KMS-11 (cell line): ENCODE measurements around the gene CD28.

Experiments used
- H2AFZ ChIP-seq: fragments of 200-600 bp; sonication (generic); 2 replicates; pipeline ENCODE4 v1.6.1; 2016; ENCODE audit warnings: antibody characterized with exemption, mixed run types, low read depth
- H3K27ac ChIP-seq: fragments of 200-600 bp; sonication (generic); 2 replicates; pipeline ENCODE4 v1.6.1; 2016; ENCODE audit warnings: mild to moderate bottlenecking, mixed run types
- H3K27me3 ChIP-seq: fragments of 200-600 bp; sonication (generic); 2 replicates; pipeline ENCODE4 v1.6.1; 2017; ENCODE audit warnings: mild to moderate bottlenecking, low read depth, mixed run types, moderate library complexity; ENCODE audit not compliant: insufficient read depth
- H3K36me3 ChIP-seq: fragments of 200-600 bp; sonication (generic); 2 replicates; pipeline ENCODE4 v1.6.1; 2017; ENCODE audit warnings: mild to moderate bottlenecking, mixed run types; ENCODE audit not compliant: insufficient read depth
- H3K4me1 ChIP-seq: fragments of 200-600 bp; sonication (generic); 2 replicates; pipeline ENCODE4 v1.6.1; 2016; ENCODE audit warnings: mild to moderate bottlenecking, low read depth, mixed run types; ENCODE audit not compliant: poor library complexity, severe bottlenecking
- H3K4me2 ChIP-seq: fragments of 200-600 bp; sonication (generic); 2 replicates; pipeline ENCODE4 v1.7.0; 2016; ENCODE audit warnings: mild to moderate bottlenecking, mixed run types
- H3K4me3 ChIP-seq: fragments of 200-600 bp; sonication (generic); IDR thresholded peaks from 2 replicates; pipeline ENCODE4 v1.6.1; 2017; ENCODE audit warnings: low read depth, low read length, mixed read lengths; ENCODE audit not compliant: insufficient read depth
- H3K79me2 ChIP-seq: fragments of 200-600 bp; sonication (generic); 2 replicates; pipeline ENCODE4 v1.6.1; 2016; ENCODE audit warnings: low read depth, mixed run types; ENCODE audit not compliant: insufficient read depth
- H3K9ac ChIP-seq: fragments of 200-600 bp; sonication (generic); 2 replicates; pipeline ENCODE4 v1.6.1; 2016; ENCODE audit warnings: mild to moderate bottlenecking, mixed run types
- H4K20me1 ChIP-seq: fragments of 200-600 bp; sonication (generic); 2 replicates; pipeline ENCODE4 v1.6.1; 2016; ENCODE audit warnings: mild to moderate bottlenecking, mixed run types; ENCODE audit not compliant: insufficient read depth
- TF ChIP-seq, protein P1 (sequence below): fragments of 200-600 bp; sonication (generic); conservative IDR thresholded peaks from 2 replicates; pipeline ENCODE4 v1.6.1; 2017; ENCODE audit warnings: low read depth, mild to moderate bottlenecking, antibody characterized with exemption, low read length, moderate library complexity, mixed read lengths

CD28 gene

GRCh38 chr2:203709416-203710040 lies 3.1 kb downstream of the CD28 start:
- Histone ChIP-seq H3K9ac (peak overlapping the region; percentile 83), H3K79me2 (peaks cover 80% of the 10 kb centered on the region), H4K20me1 (no peaks in the 10 kb centered on the region), H3K36me3 (no peaks in the 10 kb centered on the region), H3K4me1 (peaks cover 94% of the 10 kb centered on the region), H3K4me3 (no peak overlapping the region), H3K4me2 (peak overlapping the region; percentile 83), H2AFZ (no peak overlapping the region), H3K27me3 (no peaks in the 10 kb centered on the region), H3K27ac (peak overlapping the region; percentile 74)
- TF ChIP-seq, protein P1, sequence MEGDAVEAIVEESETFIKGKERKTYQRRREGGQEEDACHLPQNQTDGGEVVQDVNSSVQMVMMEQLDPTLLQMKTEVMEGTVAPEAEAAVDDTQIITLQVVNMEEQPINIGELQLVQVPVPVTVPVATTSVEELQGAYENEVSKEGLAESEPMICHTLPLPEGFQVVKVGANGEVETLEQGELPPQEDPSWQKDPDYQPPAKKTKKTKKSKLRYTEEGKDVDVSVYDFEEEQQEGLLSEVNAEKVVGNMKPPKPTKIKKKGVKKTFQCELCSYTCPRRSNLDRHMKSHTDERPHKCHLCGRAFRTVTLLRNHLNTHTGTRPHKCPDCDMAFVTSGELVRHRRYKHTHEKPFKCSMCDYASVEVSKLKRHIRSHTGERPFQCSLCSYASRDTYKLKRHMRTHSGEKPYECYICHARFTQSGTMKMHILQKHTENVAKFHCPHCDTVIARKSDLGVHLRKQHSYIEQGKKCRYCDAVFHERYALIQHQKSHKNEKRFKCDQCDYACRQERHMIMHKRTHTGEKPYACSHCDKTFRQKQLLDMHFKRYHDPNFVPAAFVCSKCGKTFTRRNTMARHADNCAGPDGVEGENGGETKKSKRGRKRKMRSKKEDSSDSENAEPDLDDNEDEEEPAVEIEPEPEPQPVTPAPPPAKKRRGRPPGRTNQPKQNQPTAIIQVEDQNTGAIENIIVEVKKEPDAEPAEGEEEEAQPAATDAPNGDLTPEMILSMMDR, result no peak

DNA sequence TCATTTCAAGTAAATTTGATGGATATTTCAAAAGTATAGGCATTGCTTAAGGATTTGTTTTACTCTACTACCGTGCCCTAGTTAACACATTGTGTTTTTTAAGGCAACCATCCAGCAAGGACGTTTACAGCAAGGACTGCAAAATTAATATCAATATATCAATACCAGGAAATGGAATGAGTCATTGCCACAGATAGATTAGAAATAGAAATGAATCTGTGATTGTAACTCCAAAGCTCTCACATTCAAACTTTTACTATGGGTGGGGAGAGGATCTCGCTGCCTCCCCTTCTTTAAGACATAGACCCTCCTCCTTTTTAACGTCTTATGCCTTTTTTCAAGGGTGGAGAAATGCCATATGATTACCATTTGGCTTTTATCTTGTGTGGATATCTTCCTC lies 3.8 kb downstream of the CD28 start:
- Histone ChIP-seq H3K27ac (peak overlapping the region; percentile 74), H4K20me1 (no peaks in the 10 kb centered on the region), H3K4me2 (peak overlapping the region; percentile 83), H2AFZ (no peak overlapping the region), H3K36me3 (no peaks in the 10 kb centered on the region), H3K9ac (peak overlapping the region; percentile 83; the same call in 1 of the 2 replicates), H3K27me3 (no peaks in the 10 kb centered on the region), H3K4me3 (peak overlapping the region; percentile 39), H3K79me2 (peaks cover 85% of the 10 kb centered on the region), H3K4me1 (peaks cover 94% of the 10 kb centered on the region)
- TF ChIP-seq, protein P1, result no peak

DNA sequence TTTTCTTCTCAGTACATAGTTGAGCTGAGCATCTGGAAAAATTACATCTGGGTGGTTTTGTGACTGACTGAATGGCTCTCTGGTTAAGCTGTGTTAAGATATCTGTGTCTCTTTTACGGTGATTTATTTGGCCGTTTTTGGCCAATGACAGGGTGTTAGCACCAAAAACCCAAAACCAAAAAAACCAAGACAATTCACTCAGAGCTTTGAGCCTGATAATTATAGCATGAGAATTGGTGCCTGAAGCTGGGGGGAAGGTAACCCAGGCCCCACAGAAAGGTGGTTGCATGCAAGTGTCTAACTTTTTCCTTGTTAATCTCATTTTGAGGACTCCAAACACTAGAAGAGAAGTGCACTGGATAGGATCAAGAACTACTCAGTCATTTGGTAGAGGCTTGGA lies 4.5 kb downstream of the CD28 start:
- H3K79me2 ChIP-seq, result peaks cover 93% of the 10 kb centered on the region
- H3K27me3 ChIP-seq, result no peaks in the 10 kb centered on the region
- H3K27ac ChIP-seq, result peak overlapping the region; percentile 74
- no peak overlapping the region for H2AFZ ChIP-seq
- peak overlapping the region; percentile 83 for H3K4me2 ChIP-seq
- H3K36me3 ChIP-seq, result no peaks in the 10 kb centered on the region
- no peaks in the 10 kb centered on the region for H4K20me1 ChIP-seq
- peak overlapping the region; percentile 39 for H3K4me3 ChIP-seq
- peak overlapping the region; percentile 83; the same call in 1 of the 2 replicates for H3K9ac ChIP-seq
- peaks cover 94% of the 10 kb centered on the region for H3K4me1 ChIP-seq
- TF ChIP-seq, protein P1, result no peak

DNA sequence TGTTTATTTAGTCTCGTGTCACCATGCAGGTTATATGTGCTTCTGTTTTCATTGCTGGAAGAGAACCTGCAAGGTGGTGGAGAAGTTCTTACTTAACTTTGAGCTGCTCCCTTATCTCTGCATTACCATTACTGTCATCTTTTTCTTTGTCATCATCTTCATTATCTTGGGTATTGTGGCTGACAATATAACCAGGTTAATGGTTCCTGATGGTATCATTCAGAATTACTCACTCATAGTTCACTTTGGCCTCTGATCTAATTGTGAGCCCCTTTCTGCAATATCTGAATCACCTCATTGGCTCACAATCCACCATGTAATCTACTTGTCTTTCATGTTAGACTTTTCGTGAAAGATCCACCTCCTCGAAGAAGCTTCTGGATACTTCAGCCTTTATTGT lies 5.0 kb downstream of the CD28 start:
- Histone ChIP-seq H3K27ac (peak overlapping the region; percentile 74; the same call in 1 of the 2 replicates), H2AFZ (no peak overlapping the region), H3K9ac (peak overlapping the region; percentile 83; the same call in 1 of the 2 replicates), H3K4me1 (peaks cover 96% of the 10 kb centered on the region), H4K20me1 (no peaks in the 10 kb centered on the region), H3K4me3 (peak overlapping the region; percentile 34), H3K27me3 (no peaks in the 10 kb centered on the region), H3K36me3 (no peaks in the 10 kb centered on the region), H3K79me2 (peaks cover 97% of the 10 kb centered on the region), H3K4me2 (peak overlapping the region; percentile 83)
- TF ChIP-seq, protein P1, result no peak
